Measurements from ENCODE around the gene AARSD1.
"Not testable (repeated sequence)": the region's sequence is repeated elsewhere in the genome, so short reads cannot be mapped to it uniquely, and the experiment has no call there.

AARSD1 gene

DNA sequence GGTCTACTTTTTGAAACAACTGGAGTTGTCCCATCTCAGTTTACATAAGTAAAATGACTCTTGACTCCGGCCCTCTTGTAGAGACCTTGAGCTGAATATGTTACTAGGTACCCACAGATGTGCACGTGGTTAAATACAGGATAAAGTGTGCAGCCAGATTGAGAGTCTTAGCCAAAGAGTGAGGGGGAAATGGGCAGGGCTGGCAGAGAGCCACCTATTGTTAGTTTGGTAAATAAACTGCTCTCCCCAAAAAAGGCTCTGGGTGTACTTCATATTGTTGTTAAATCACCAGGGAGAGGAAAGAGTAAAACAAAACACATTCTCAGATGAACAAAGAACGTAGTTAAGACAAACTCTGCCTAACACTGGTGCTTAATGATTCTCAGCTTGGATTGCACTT is 43.3 kb downstream of the AARSD1 start:
- DNase-seq (ENCODE audit: low read depth in 1 of 2, low spot score in 1 of 2) = no peak

DNA sequence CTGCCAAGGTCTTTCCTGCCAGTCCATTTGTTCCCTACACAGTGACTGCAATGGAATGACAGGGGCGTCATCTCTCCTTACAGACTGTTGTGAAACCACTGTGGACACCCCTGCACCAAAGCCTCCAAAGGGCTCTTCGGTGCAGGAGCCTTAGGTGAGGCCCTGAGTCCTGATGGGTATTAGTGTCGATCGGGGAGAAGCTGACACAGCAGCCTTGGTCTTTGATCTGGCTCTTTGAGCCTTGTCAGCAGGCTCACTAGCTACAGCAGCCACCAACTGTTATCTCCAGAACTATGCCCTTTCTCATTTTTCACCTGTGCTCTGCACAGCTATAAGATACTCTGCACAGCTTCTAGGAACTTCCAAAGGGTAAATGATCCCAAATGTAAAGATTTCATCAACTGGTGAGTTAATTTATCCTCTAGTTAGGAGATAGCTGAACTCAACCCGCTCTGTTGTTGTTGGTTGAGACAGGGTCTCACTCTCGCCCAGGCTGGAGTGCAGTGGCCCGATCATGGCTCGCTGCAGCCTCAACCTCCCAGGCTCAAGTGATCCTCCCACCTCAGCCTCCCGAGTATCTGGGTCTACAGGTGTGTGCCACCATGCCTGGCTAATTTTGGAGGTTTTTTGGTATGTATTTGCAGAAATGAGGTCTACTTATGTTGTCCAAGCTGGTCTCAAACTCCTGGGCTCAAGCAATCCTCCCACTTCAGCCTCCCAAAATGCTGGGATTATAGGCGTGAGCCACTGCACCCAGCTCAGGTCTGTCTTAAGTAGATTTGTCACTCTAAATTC is 44.0 kb downstream of the AARSD1 start:
- no peak for DNase-seq (ENCODE audit: low read depth in 1 of 2, low spot score in 1 of 2)

DNA sequence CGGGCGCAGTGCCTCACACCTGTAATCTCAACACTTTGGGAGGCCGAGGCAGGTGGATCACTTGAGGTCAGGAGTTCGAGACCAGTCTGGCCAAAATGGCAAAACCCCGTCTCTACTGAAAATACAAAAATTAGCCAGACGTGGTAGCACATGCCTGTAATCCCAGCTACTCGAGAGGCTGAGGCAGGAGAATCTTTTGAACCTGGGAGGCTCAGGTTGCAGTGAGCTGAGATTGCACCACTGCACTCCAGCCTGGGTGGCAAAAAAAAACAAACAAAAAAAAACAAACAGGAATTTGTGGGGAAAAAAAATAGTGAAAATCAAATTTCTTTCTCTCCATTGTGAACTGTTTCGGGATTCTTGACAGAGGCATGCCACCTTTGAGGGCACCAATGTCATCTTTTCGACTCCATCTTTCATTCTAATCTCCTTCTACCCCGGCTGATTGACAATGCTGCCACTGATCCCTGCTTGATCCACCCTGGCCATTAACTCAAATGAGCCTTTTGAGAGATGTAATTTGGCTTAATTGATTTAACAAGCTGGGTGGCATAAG is 44.7 kb downstream of the AARSD1 start:
- DNase-seq (ENCODE audit: low read depth in 1 of 2, low spot score in 1 of 2) = not testable (repeated sequence)

DNA sequence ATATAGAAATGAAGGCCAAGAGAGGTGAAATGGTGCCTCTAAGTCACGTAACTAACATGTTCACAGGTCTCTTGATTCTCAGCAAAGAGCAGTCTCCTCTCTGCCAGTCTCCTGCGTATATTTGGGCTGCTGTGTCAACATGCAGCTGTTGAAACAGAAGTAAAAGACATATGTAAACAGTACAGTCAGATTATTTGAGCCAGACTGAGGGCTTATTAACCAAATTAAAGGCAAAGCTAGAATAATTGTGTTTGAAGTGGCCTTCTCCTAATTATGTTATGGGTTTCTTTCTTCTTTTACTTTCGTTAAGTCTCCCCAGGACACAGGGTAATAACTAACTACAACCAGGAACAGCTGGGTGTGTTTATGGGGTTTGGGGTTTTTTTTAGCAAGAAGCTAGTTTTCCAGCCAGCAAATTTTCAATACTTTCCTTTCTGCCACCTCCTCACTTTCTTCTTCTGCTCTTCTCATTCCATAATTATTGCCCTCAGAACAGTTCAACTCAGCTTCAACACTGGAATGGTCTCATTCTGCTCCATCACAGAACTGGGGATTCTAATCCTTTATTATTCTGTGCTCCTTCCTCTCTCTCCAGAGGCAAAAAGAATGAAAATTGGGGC is 45.2 kb downstream of the AARSD1 start:
- no peak for DNase-seq (ENCODE audit: low read depth in 1 of 2, low spot score in 1 of 2)

DNA sequence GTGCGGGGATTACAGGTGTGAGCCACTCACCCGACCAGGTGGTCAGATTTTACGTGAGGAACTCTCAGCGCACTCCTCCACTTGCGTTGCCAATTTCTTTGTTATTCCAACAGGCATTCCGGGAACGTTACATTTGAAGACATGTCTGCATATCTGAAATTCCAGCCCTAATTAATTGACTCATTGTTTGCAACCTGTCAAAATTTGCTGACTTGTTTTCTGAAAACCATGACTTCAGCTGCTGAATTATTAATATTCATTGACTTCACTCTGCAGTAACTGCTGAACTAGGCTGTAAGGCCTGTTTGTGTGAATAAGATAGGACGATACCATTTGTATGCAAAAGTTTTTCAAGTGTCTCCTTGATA is 47.0 kb downstream of the AARSD1 start:
- DNase-seq (ENCODE audit: low read depth in 1 of 2, low spot score in 1 of 2) = no peak

DNA sequence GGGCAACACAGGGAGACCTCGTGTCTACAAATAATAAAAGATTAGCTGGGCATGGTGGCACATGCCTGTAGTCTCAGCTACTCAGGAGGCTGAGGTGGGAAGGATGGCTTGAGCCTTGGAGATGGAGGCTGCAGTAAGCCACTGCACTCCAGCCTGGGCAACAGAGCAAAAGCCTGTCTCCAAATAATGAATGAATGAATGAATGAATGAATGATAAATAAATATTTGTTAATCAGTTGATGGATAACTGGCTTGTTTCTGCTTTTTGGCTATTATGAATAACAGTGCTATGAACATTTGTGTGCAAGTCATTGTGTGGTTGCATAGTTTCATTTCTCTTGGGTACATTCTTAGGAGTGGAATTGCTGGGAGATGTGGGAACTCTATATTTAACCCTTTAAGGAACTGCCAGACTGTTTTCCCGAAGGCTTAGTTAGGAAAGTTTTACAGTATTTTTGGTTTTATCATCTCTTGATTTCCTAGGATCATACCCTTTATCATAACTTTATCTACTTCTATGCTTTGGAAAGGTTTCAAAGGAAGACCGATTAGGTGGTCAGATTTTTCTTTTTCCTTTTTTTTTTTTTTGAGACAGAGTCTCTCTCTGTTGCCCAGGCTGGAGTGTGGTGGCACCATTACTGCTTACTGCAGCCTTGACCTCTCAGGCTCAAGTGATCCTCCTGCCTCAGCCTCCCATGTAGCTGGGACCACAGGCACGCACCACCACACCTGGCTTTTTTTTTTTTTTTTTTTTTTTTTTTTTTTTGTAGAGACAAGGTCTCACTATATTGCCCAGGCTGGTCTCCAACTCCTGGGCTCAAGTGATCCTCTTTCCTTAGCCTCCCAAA is 47.6 kb downstream of the AARSD1 start:
- DNase-seq (ENCODE audit: low read depth in 1 of 2, low spot score in 1 of 2) = not testable (repeated sequence)

DNA sequence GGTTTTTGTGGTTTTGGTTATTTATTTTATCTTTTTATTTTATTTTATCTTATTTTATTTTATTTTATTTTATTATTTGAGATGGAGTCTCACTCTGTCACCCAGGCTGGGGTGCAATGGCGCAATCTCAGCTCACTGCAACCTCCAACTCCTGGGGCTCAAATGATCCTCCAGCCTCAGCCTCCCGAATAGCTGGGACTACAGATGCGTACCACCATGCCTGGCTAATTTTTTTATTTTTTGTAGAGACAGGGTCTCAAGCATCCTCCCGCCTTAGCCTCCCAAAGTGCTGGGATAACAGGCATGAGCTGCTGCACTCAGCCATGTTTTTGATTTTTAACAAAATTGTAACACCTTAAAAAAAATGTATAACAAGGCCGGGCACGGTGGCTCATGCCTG is 49.0 kb downstream of the AARSD1 start:
- DNase-seq (ENCODE audit: low read depth in 1 of 2, low spot score in 1 of 2) = not testable (repeated sequence)

DNA sequence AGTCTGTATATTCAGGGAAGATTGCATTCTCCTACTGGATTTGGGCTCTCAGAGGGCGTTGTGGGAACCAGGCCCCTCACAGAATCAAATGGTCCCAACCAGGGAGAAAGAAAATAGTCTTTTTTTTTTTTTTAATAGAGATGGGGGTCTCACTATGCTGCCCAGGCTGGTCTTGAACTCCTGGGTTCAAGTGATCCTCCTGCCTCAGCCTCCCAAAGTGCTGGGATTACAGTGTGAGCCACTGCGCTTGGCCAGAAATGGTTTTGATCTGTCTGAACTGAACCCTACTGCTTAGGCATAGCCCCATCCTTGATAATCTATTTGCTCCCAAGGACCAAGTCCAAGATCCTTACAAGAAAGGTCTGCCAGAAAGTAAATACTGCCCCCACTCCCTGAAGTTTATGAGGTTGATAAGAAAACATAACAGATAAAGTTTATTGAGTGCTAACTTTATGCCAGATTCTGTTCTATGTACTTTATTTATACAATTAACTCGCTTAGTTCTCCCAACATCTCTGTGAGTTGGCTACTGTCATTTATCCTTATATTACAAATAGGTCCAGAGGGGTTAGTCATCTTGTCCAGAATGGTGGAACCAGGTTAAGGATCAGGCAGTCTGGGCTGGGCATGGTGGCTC is 50.2 kb downstream of the AARSD1 start:
- no peak for DNase-seq (ENCODE audit: low read depth in 1 of 2, low spot score in 1 of 2)

DNA sequence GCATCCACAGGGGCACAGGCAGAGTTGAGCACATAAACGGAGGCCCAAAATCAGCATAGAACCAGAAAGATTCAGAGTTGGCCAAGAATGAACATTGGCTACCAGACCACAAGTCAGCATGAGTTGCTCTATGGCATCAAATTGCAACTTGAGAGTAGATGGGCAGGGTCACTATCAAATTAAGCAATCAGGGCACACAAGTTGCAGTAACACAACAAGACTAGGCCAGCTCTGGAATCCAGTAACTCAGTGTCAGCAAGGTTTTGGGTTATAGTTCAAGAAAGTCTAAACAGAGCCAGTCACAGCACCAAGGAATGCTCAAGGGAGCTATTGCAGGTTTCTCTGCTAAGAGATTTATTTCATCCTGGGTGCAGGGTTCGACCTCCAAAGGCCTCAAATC is 50.7 kb downstream of the AARSD1 start:
- DNase-seq (ENCODE audit: low read depth in 1 of 2, low spot score in 1 of 2) = no peak

- DNase-seq (ENCODE audit: low read depth in 1 of 2, low spot score in 1 of 2) = no peak
Measured at GRCh38 chr17:42908872-42909700, 55.2 kb downstream of the AARSD1 start.

- no peak for DNase-seq (ENCODE audit: low read depth in 1 of 2, low spot score in 1 of 2)
Measured at GRCh38 chr17:42906772-42907446, 57.3 kb downstream of the AARSD1 start.

- DNase-seq (ENCODE audit: low read depth in 1 of 2, low spot score in 1 of 2) = no peak
Measured at GRCh38 chr17:42904110-42904469, 60.2 kb downstream of the AARSD1 start.

DNA sequence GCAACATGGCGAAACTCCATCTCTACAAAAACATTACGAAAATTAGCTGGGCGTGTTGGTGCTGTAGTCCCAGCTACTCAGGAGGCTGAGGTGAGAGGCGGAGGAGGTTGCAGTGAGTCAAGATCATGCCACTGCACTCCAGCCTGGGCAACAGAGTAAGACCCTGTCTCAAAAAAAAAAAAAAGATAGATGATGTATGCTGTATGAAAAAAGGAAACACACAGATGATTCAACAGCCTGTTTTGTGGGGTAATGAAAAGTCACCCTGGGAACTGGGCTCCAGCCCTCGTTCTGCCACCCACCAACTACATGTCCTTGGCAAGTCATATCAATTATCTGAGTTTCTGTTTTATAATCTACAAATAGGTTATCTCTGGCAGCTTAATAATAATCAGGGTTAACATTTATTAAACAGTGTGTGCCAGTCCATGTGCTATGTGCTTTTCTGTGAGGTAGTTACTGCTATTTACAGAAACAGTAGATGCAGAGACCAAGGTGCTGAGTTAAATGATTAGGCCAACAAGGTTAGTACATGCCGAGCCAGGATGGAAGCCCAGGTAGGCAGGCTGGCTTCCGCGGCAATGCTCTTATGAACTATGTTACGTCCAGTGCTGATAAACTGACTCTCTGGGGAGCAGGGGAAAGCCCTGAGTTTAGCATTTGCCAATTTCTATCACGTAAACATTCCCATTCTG is 62.6 kb downstream of the AARSD1 start:
- no peak for DNase-seq (ENCODE audit: low read depth in 1 of 2, low spot score in 1 of 2)

Measured in stimulated activated CD4-positive, alpha-beta T cell treated with anti-CD3 and anti-CD28 coated beads, Interleukin-15, amount 100 ng/mL, for 1 hour (primary cell).